ENCODE results near the gene PHOSPHO1. TPM values are rescaled to one million over a fixed set of nuclear protein-coding genes. Genes with fewer than 3 reads are reported as not detected.

PHOSPHO1 gene
- total RNA-seq, 2 donors from 2014 or later: 0.95 TPM; not detected in 1

DNA sequence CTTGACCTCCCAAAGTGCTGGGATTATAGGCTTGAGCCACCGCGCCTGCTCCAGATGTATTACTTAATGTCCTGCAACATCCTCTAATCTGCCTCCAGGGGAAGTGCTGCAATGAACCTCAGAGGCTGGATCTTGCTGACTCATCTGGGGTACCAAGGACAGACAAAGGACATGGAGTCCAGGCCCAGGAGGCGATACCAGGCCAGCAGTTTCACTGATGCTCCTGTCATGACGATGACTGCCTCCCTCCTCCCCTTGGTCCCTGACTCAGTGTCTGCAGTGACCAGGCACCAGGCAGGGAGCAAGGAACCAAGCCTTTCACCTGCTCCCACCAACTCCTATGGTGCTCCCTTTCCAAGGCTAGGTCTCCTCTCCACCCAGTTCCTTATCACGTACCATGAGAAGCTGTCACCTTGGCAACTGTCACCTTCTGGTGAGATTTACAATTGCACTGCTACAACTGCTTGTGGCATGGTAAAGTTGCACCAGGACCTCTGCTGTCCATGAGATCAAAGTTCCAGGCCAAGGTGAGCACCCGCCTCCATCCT lies 21.6 kb upstream of the PHOSPHO1 start:
- ATAC-seq (ENCODE audit: insufficient number of reproducible peaks, low FRiP score, low read depth): no peak
- TF ChIP-seq, protein P1, sequence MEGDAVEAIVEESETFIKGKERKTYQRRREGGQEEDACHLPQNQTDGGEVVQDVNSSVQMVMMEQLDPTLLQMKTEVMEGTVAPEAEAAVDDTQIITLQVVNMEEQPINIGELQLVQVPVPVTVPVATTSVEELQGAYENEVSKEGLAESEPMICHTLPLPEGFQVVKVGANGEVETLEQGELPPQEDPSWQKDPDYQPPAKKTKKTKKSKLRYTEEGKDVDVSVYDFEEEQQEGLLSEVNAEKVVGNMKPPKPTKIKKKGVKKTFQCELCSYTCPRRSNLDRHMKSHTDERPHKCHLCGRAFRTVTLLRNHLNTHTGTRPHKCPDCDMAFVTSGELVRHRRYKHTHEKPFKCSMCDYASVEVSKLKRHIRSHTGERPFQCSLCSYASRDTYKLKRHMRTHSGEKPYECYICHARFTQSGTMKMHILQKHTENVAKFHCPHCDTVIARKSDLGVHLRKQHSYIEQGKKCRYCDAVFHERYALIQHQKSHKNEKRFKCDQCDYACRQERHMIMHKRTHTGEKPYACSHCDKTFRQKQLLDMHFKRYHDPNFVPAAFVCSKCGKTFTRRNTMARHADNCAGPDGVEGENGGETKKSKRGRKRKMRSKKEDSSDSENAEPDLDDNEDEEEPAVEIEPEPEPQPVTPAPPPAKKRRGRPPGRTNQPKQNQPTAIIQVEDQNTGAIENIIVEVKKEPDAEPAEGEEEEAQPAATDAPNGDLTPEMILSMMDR (IDR thresholded peaks at IDR 0.05): no peak

DNA sequence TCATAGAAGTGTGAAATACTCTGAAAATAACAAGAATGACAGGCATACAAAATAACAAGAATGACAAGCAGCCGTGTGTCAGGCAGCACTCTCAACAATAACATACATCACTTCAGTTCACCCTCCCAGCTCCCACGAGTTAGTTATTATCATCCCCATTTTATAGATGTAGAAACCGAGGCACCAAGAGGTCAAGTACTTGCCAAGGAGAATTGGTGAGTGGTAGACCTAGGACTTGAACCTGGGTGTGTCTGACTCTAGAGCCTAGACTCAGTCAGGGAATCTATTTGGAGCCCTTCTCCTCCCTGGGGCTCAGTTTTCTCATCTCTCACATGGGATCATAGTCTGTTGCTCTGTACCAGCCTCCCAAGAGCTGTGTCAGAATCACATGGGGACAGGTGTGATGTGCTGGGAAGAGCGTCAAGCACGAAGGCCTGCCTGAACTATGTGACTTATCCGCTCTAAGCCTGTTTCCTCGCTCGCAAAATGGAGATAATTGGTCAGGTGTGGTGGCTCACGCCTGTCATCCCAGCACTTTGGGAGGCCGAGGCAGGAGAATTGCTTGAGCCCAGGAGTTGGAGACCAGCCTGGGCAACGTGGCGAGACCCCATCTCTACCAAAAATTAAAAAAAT lies 19.4 kb upstream of the PHOSPHO1 start:
- no peaks in the 10 kb centered on the region for H3K36me3 ChIP-seq
- no peaks in the 10 kb centered on the region for H3K27me3 ChIP-seq (replicated peaks; ENCODE audit: insufficient read depth)
- H3K4me1 ChIP-seq (ENCODE audit: control insufficient read depth in 1 of 2, low read depth in 2 of 2): peaks cover 0 to 6% of the 10 kb centered on the region in 2 donors
- no peaks in the 10 kb centered on the region for H3K9me3 ChIP-seq
- DNase-seq (ENCODE audit: low spot score) (no peak), ATAC-seq (ENCODE audit: insufficient number of reproducible peaks, low FRiP score, low read depth) (no peak)
- H3K27ac ChIP-seq: no peak overlapping the region
- TF ChIP-seq, protein P1 (IDR thresholded peaks at IDR 0.05): no peak
- H3K4me3 ChIP-seq: no peak overlapping the region

More for the DNA sequence above, 21.6 kb upstream of the PHOSPHO1 start:
- no peak overlapping the region for H3K27ac ChIP-seq
- H3K9me3 ChIP-seq: no peaks in the 10 kb centered on the region
- no peak for DNase-seq (ENCODE audit: low spot score)
- no peaks in the 10 kb centered on the region for H3K36me3 ChIP-seq
- H3K4me3 ChIP-seq: no peak overlapping the region
- H3K4me1 ChIP-seq (ENCODE audit: control insufficient read depth in 1 of 2, low read depth in 2 of 2): peaks cover 0 to 6% of the 10 kb centered on the region in 2 donors
- H3K27me3 ChIP-seq (replicated peaks; ENCODE audit: insufficient read depth): no peaks in the 10 kb centered on the region

DNA sequence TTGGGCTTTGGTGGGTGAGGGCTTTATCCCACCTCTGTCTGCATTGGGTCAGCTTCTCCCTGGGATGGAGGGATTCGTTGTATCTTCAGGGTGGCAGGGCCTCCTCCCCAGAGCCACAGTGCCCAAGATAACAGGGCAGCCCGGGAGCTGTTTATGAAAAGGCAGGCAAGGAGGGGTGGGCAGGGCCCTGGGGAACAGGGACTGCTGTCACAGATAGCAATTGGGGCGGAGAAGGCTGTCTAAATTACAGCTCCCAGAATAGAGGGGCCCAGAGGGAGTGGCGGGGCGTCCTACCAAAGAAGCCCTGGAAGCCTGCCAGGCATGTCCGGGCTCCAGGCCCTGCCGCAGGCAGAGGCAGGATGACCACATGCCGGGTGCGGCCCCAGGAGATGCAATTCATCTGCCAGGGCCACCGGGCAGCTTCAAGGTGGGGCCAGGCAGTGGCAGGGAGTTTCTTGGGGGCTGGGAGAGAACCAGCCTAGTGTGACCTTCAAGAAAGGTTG lies 18.8 kb upstream of the PHOSPHO1 start:
- no peak for DNase-seq (ENCODE audit: low spot score)
- H3K9me3 ChIP-seq: no peaks in the 10 kb centered on the region
- no peaks in the 10 kb centered on the region for H3K27me3 ChIP-seq (replicated peaks; ENCODE audit: insufficient read depth)
- no peaks in the 10 kb centered on the region for H3K36me3 ChIP-seq
- peaks cover 0 to 6% of the 10 kb centered on the region in 2 donors for H3K4me1 ChIP-seq (ENCODE audit: control insufficient read depth in 1 of 2, low read depth in 2 of 2)
- H3K27ac ChIP-seq: no peak overlapping the region
- no peak overlapping the region for H3K4me3 ChIP-seq
- TF ChIP-seq, protein P1 (IDR thresholded peaks at IDR 0.05): no peak
- no peak for ATAC-seq (ENCODE audit: insufficient number of reproducible peaks, low FRiP score, low read depth)

DNA sequence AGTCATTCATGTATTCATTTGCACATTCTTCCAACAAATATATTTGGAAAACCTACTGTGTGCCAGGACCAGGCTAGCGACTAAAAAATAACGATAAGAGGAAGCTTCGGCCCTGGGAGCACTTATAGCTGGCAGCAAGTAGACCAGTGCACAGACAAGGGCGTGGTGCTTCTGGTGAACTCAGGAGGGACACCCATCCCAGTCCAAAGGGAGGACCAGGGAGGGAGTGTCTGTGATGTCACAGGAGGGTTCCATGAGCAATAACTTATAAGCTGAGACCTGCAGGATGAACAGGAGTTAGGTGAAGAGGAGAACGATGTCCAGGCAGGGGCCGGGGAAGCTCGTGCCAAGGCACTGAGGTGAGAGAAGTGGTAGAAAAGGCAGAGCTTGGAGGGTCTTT lies 17.4 kb upstream of the PHOSPHO1 start:
- no peaks in the 10 kb centered on the region for H3K27me3 ChIP-seq (replicated peaks; ENCODE audit: insufficient read depth)
- peaks cover 0 to 6% of the 10 kb centered on the region in 2 donors for H3K4me1 ChIP-seq (ENCODE audit: control insufficient read depth in 1 of 2, low read depth in 2 of 2)
- ATAC-seq (ENCODE audit: insufficient number of reproducible peaks, low FRiP score, low read depth) (no peak), DNase-seq (ENCODE audit: low spot score) (no peak)
- TF ChIP-seq, protein P1 (IDR thresholded peaks at IDR 0.05): no peak
- no peak overlapping the region for H3K27ac ChIP-seq
- H3K4me3 ChIP-seq: no peak overlapping the region
- no peaks in the 10 kb centered on the region for H3K36me3 ChIP-seq
- no peaks in the 10 kb centered on the region for H3K9me3 ChIP-seq

DNA sequence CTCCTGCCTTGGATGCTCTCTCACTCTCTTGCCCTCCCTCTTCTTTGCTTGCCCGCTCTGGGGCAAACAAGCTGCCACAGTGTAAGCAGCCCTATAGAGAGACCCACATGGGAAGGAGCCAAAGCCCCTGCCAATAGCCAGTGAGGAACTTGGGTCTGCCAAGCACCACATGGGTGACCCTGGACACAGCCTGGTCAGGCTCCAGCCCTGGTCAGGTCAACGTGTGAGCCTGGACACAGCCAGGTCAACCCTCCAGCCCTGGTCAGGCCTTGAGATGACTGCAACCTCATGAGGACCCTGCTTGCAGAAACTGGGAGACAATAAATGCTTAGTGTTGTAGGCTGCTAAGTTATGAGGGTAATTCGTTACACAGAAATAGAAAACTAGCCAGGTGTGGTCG lies 14.3 kb upstream of the PHOSPHO1 start:
- H3K4me1 ChIP-seq (ENCODE audit: control insufficient read depth in 1 of 2, low read depth in 2 of 2): peaks cover 0 to 6% of the 10 kb centered on the region in 2 donors
- H3K27ac ChIP-seq: no peak overlapping the region
- no peaks in the 10 kb centered on the region for H3K9me3 ChIP-seq
- H3K27me3 ChIP-seq (replicated peaks; ENCODE audit: insufficient read depth): no peaks in the 10 kb centered on the region
- DNase-seq (ENCODE audit: low spot score) (no peak), ATAC-seq (ENCODE audit: insufficient number of reproducible peaks, low FRiP score, low read depth) (no peak)
- no peak overlapping the region for H3K4me3 ChIP-seq
- TF ChIP-seq, protein P1 (IDR thresholded peaks at IDR 0.05): no peak
- H3K36me3 ChIP-seq: no peaks in the 10 kb centered on the region
